Lung (tissue), 12 donors: Measurements from ENCODE around the gene BTG2. TPM values are rescaled to one million over a fixed set of nuclear protein-coding genes. Genes with fewer than 3 reads are reported as not detected.
"Not testable (repeated sequence)": the region's sequence is repeated elsewhere in the genome, so short reads cannot be mapped to it uniquely, and the experiment has no call there.

Experiments
- ATAC-seq: fragments of 200-7000 bp; cut with Tn5 transposase; one replicate; pipeline ENCODE4 v1.9.1; 2020; ENCODE audit warnings: moderate number of reproducible peaks; ENCODE audit not compliant: insufficient read depth, low FRiP score
- DNase-seq, 3 donors: peaks; one replicate each; pipeline ENCODE4 v3.0.0-alpha.2; 2013 to 2017
- H3K27ac ChIP-seq, 2 donors: one replicate each; pipeline ENCODE4 v1.5.1; 2013; ENCODE audit warnings: mild to moderate bottlenecking in 2 of 2, moderate library complexity in 2 of 2, control low read depth in 1 of 2, inconsistent platforms in 1 of 2, low read depth in 1 of 2, low read length in 1 of 2
- H3K27me3 ChIP-seq, 3 donors: one replicate each; pipeline ENCODE4 v1.5.1; 2013; ENCODE audit warnings: low read length in 2 of 3; ENCODE audit not compliant: control insufficient read depth in 3 of 3, insufficient read depth in 3 of 3
- H3K36me3 ChIP-seq, 4 donors: one replicate each; pipeline ENCODE4 v1.5.1; 2013; ENCODE audit warnings: low read length in 4 of 4, mild to moderate bottlenecking in 1 of 4, moderate library complexity in 1 of 4; ENCODE audit not compliant: control insufficient read depth in 4 of 4, insufficient read depth in 4 of 4
- H3K4me1 ChIP-seq, 5 donors: one replicate each; pipeline ENCODE4 v1.5.1; 2013; ENCODE audit warnings: low read length in 5 of 5, mild to moderate bottlenecking in 2 of 5, moderate library complexity in 1 of 5; ENCODE audit not compliant: control insufficient read depth in 5 of 5, insufficient read depth in 5 of 5
- H3K4me3 ChIP-seq: one replicate; pipeline ENCODE4 v1.5.1; 2013; ENCODE audit warnings: mild to moderate bottlenecking, control low read depth, moderate library complexity
- H3K9ac ChIP-seq, 2 donors: one replicate each; pipeline ENCODE4 v1.5.1; 2013; ENCODE audit warnings: low read length in 2 of 2, control low read depth in 1 of 2; ENCODE audit not compliant: insufficient read depth in 1 of 2
- H3K9me3 ChIP-seq, 4 donors: one replicate each; pipeline ENCODE4 v1.5.1; 2013; ENCODE audit warnings: low read length in 3 of 4, mild to moderate bottlenecking in 1 of 4, moderate library complexity in 1 of 4; ENCODE audit not compliant: control insufficient read depth in 4 of 4, insufficient read depth in 3 of 4
- CTCF ChIP-seq: IDR thresholded peaks from 2 replicates; pipeline ENCODE4 v1.5.1; 2012; ENCODE audit warnings: mild to moderate bottlenecking; ENCODE audit errors: control extremely low read depth, extremely low read depth
- WGBS, 2 donors: extraction: QIAGEN DNeasy Blood & Tissue Kit; methylation state at CpG; one replicate each; pipeline ENCODE4 v1.1.7; 2013; 5-methylcytosine and 5-hydroxymethylcytosine counted together
- polyA plus RNA-seq, 2 donors: library from polyadenylated mRNA; stranded (reverse); fragments of 200-250 nt; gene quantifications; one replicate each; pipeline ENCODE4 v1.2.1, GENCODE V29; 2013
- total RNA-seq, 2 donors: library from RNA; depleted of rRNA in 1 of 2; stranded (reverse); fragments of >200 nt in 1 of 2; gene quantifications; one replicate each; pipeline ENCODE4 v1.2.1, GENCODE V29; 2014 to 2021
- donor health status: control.
- donor health status: control.
- donor health status: Bipolar disorder and iron deficiency.
- donor health status: healthy.
- donor health status: DM: yes; HTN: yes; CAD: no.

Gene BTG2
- total and polyA plus RNA-seq, 4 donors, result 29.1 to 118 (median 73.5) TPM

DNA sequence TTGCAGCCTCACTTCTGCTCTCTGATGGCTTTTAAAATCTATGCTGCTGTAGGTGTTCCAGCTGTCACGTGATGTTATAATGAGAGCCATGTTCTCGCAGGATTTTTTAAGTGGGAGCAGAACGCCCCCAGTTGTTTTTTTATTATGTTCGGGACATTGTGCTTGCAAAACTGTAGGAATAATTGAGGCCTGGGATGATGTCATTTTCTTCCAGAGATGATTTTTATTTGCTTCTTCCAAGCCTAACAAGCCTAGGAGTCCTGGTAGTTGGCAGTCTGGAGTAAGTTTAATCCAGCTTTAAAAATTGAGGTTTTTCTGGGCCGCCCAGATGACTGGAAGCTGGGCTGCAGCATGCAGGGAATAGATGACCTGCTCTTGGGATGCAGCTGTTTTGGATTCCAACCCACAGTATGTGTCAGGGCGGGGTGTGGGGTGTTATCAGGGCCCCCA lies 41.2 kb upstream of the BTG2 start:
- Histone ChIP-seq H3K27ac (no peak overlapping the region), H3K27me3 (no peaks in the 10 kb centered on the region), H3K9me3 (no peaks in the 10 kb centered on the region), H3K4me3 (no peak overlapping the region), H3K36me3 (no peaks in the 10 kb centered on the region), H3K4me1 (peaks cover 0 to 5% (median 0%) of the 10 kb centered on the region in 5 donors), H3K9ac (no peak overlapping the region)
- no peak for TF ChIP-seq CTCF
- WGBS, 2 donors, result 87 to 94% methylated on average over 6 of the region's 6 CpGs
- ATAC-seq (no peak), DNase-seq (no peak)

DNA sequence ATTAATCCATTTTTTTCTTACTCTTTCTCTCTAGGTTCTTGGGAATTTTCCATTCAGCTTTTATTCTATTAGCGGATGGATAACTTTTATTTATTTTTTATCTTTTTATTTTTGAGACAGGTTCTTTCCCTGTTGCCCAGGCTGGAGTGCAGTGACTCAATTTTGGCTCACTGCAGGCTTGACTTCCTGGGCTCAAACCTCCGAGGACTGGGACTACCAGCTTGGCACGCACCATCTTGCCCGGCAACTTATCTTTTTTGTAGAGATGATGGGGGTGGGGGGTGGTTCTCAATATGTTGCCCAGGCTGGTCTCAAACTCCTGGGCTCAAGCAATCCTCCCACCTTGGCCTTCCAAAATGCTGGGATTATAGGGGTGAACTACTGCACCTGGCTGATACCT lies 39.8 kb upstream of the BTG2 start:
- no peak overlapping the region for H3K9ac ChIP-seq
- no peaks in the 10 kb centered on the region for H3K36me3 ChIP-seq
- no peak for DNase-seq
- no peak overlapping the region for H3K4me3 ChIP-seq
- no peaks in the 10 kb centered on the region for H3K27me3 ChIP-seq
- H3K4me1 ChIP-seq, result peaks cover 0 to 5% (median 0%) of the 10 kb centered on the region in 5 donors
- ATAC-seq, result no peak
- H3K9me3 ChIP-seq, result no peaks in the 10 kb centered on the region
- 76 to 80% methylated on average over 4 of the region's 4 CpGs for WGBS, 2 donors
- TF ChIP-seq CTCF, result no peak
- H3K27ac ChIP-seq, result no peak overlapping the region

DNA sequence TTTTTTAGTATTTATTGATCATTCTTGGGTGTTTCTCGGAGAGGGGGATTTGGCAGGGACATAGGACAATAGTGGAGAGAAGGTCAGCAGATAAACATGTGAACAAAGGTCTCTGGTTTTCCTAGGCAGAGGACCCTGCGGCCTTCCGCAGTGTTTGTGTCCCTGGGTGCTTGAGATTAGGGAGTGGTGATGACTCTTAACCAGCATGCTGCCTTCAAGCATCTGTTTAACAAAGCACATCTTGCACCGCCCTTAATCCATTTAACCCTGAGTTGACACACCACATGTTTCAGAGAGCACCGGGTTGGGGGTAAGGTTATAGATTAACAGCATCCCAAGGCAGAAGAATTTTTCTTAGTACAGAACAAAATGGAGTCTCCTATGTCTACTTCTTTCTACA lies 39.2 kb upstream of the BTG2 start:
- not testable (repeated sequence) for H3K27me3 ChIP-seq, ATAC-seq, H3K4me3 ChIP-seq, H3K9ac ChIP-seq, H3K36me3 ChIP-seq, DNase-seq, H3K9me3 ChIP-seq, H3K4me1 ChIP-seq, H3K27ac ChIP-seq
- WGBS, 2 donors, result 67 to 71% methylated on average over 5 of the region's 5 CpGs

GRCh38 chr1:203267347-203267846 lies 37.9 kb upstream of the BTG2 start:
- Histone ChIP-seq H3K27me3 (no peaks in the 10 kb centered on the region), H3K36me3 (no peaks in the 10 kb centered on the region), H3K4me1 (peaks cover 0 to 14% (median 7%) of the 10 kb centered on the region in 5 donors), H3K9ac (peak overlapping the region; percentile 53 to 96), H3K27ac (peak overlapping the region; percentile 70 to 90), H3K9me3 (no peaks in the 10 kb centered on the region), H3K4me3 (peak overlapping the region; percentile 56)
- ATAC-seq (peak; percentile 52), DNase-seq (peak; percentile 88 to 95 (median 92))
- WGBS, 2 donors, result 1% methylated on average over 20 of the region's 20 CpGs
- peak; percentile 94 for TF ChIP-seq CTCF
